H1 (cell line): ENCODE data around the gene GPSM1. TPM values are rescaled to one million over a fixed set of nuclear protein-coding genes. Genes with fewer than 3 reads are reported as not detected.

Experiments
- polyA plus RNA-seq, 7 experiments: library from polyadenylated mRNA; depleted of rRNA in 3 of 7; stranded (reverse) in 5 of 7; unstranded in 2 of 7; fragments of >200 nt in 5 of 7; fragments of 200-250 nt in 2 of 7; gene quantifications; 1 replicate in 5 of 7; 2 replicates in 1 of 7; 4 replicates in 1 of 7; pipeline versions ENCODE4 v1.2.1 to v1.2.3, GENCODE V29; 2011 to 2013; ENCODE audit warnings: missing spikeins in 2 of 7, mixed read lengths in 2 of 7
- total RNA-seq: library from RNA; stranded (reverse); fragmentation: NEBNext Ultra II Directional; extraction: Animal tissue kit (Norgen Biotek cat#: 25700); gene quantifications from 2 replicates; pipeline ENCODE4 v1.2.1, GENCODE V29; 2021

GPSM1 gene
- total and polyA plus RNA-seq, 2 of the 8 experiments (the other 6 are each of a cell fraction or from before 2014, with no cell fraction given): 12.8 to 18.0 TPM

Other genes starting within 250 kb of the GPSM1 start
- gene NACC2, start 232.2 kb upstream of the GPSM1 start, total RNA-seq: 13.6 and 14.0 TPM in 2 replicates
- gene NACC2, start 232.2 kb upstream of the GPSM1 start, polyA plus RNA-seq (2011; rRNA removed): 8.3 and 14.9 TPM in 2 replicates
- 34.9 and 35.3 TPM in 2 replicates for gene TMEM250, start 208.7 kb upstream of the GPSM1 start, total RNA-seq
- 22.3 and 36.1 TPM in 2 replicates for gene TMEM250, start 208.7 kb upstream of the GPSM1 start, polyA plus RNA-seq (2011; rRNA removed)
- not detected in 2 replicates for gene LHX3, start 122.4 kb upstream of the GPSM1 start, total RNA-seq
- gene LHX3, start 122.4 kb upstream of the GPSM1 start, polyA plus RNA-seq (2011; rRNA removed): 0.02 and 0.03 TPM in 2 replicates
- 27.5 and 28.6 TPM in 2 replicates for gene QSOX2, start 81.7 kb upstream of the GPSM1 start, total RNA-seq
- gene QSOX2, start 81.7 kb upstream of the GPSM1 start, polyA plus RNA-seq (2011; rRNA removed): 18.0 and 21.8 TPM in 2 replicates
- not detected in 2 replicates for gene CCDC187, start 23.4 kb upstream of the GPSM1 start, total RNA-seq
- 0.02 TPM in 2 replicates for gene CCDC187, start 23.4 kb upstream of the GPSM1 start, polyA plus RNA-seq (2011; rRNA removed)
- 17.9 and 19.0 TPM in 2 replicates for gene DNLZ, start 36.2 kb downstream of the GPSM1 start, total RNA-seq
- gene DNLZ, start 36.2 kb downstream of the GPSM1 start, polyA plus RNA-seq (2011; rRNA removed): 11.6 and 13.6 TPM in 2 replicates
- gene CARD9, start 46.1 kb downstream of the GPSM1 start, total RNA-seq: 0.88 and 1.1 TPM in 2 replicates
- 0.13 and 0.15 TPM in 2 replicates for gene CARD9, start 46.1 kb downstream of the GPSM1 start, polyA plus RNA-seq (2011; rRNA removed)
- gene SNAPC4, start 72.6 kb downstream of the GPSM1 start, total RNA-seq: 15.1 and 18.1 TPM in 2 replicates
- 6.9 and 10.0 TPM in 2 replicates for gene SNAPC4, start 72.6 kb downstream of the GPSM1 start, polyA plus RNA-seq (2011; rRNA removed)
- 102 and 110 TPM in 2 replicates for gene ENTR1, start 83.1 kb downstream of the GPSM1 start, total RNA-seq
- 65.2 and 80.3 TPM in 2 replicates for gene ENTR1, start 83.1 kb downstream of the GPSM1 start, polyA plus RNA-seq (2011; rRNA removed)
- 88.2 and 89.2 TPM in 2 replicates for gene PMPCA, start 83.1 kb downstream of the GPSM1 start, total RNA-seq
- gene PMPCA, start 83.1 kb downstream of the GPSM1 start, polyA plus RNA-seq (2011; rRNA removed): 60.0 and 78.1 TPM in 2 replicates
- 11.3 and 11.5 TPM in 2 replicates for gene INPP5E, start 112.3 kb downstream of the GPSM1 start, total RNA-seq
- 8.7 and 14.3 TPM in 2 replicates for gene INPP5E, start 112.3 kb downstream of the GPSM1 start, polyA plus RNA-seq (2011; rRNA removed)
- 47.1 and 49.0 TPM in 2 replicates for gene SEC16A, start 155.5 kb downstream of the GPSM1 start, total RNA-seq
- gene SEC16A, start 155.5 kb downstream of the GPSM1 start, polyA plus RNA-seq (2011; rRNA removed): 21.6 and 25.1 TPM in 2 replicates
- gene NOTCH1, start 218.5 kb downstream of the GPSM1 start, total RNA-seq: 55.6 and 60.9 TPM in 2 replicates
- 6.9 and 19.9 TPM in 2 replicates for gene NOTCH1, start 218.5 kb downstream of the GPSM1 start, polyA plus RNA-seq (2011; rRNA removed)